Gastroesophageal sphincter (tissue), 4 donors: ENCODE measurements around the gene ARPP19. TPM values are rescaled to one million over a fixed set of nuclear protein-coding genes. Genes with fewer than 3 reads are reported as not detected.
A peak's percentile ranks its signal among the peaks of the same experiment; 100 is the strongest.

Experiments used
- ATAC-seq: fragments of 150-250 bp; one replicate; pipeline ENCODE4 v1.9.1; 2016; ENCODE audit warnings: mild to moderate bottlenecking, moderate library complexity
- H3K27ac ChIP-seq, 4 donors: fragments of 200-600 bp; sonication (generic) in 3 of 4; 1 replicate in 3 of 4; 2 replicates in 1 of 4; pipeline ENCODE4 v1.5.1; 2016 to 2019
- H3K27me3 ChIP-seq: fragments of 200-600 bp; sonication (generic); one replicate; pipeline ENCODE4 v1.5.1; 2019
- H3K36me3 ChIP-seq, 2 donors: fragments of 200-600 bp; sonication (generic); one replicate each; pipeline ENCODE4 v1.5.1; 2019; ENCODE audit warnings: control low read depth in 1 of 2
- H3K4me1 ChIP-seq, 3 donors: fragments of 200-600 bp; sonication (generic); 1 replicate in 2 of 3; 2 replicates in 1 of 3; pipeline ENCODE4 v1.5.1; 2016 to 2019; ENCODE audit warnings: control low read depth in 2 of 3
- H3K4me3 ChIP-seq, 2 donors: fragments of 200-600 bp; sonication (generic); one replicate each; pipeline ENCODE4 v1.5.1; 2019; ENCODE audit warnings: mild to moderate bottlenecking in 1 of 2, moderate library complexity in 1 of 2
- H3K9me3 ChIP-seq, 3 donors: fragments of 200-600 bp; sonication (generic); one replicate each; pipeline ENCODE4 v1.5.1; 2017 to 2019; ENCODE audit warnings: control low read depth in 2 of 3
- CTCF ChIP-seq, 4 experiments: fragments of 200-600 bp in 2 of 4; fragments of 450-650 bp in 2 of 4; sonication (generic) in 1 of 4; IDR thresholded peaks; one replicate each; pipeline ENCODE4 v1.5.1; 2017 to 2019; ENCODE audit warnings: antibody characterized with exemption in 4 of 4, mild to moderate bottlenecking in 2 of 4, moderate library complexity in 2 of 4
- EP300 ChIP-seq: sonication (generic); formaldehyde crosslinking; IDR thresholded peaks from one replicate; pipeline ENCODE4 v1.6.1; 2017; ENCODE audit warnings: antibody characterized with exemption, mild to moderate bottlenecking
- POLR2A ChIP-seq, 2 donors: fragments of 450-650 bp; IDR thresholded peaks; one replicate each; pipeline ENCODE4 v1.6.1; 2017; ENCODE audit warnings: antibody characterized with exemption in 2 of 2, mild to moderate bottlenecking in 2 of 2, moderate library complexity in 1 of 2
- POLR2AphosphoS5 ChIP-seq: sonication (generic); formaldehyde crosslinking; IDR thresholded peaks from one replicate; pipeline ENCODE4 v1.6.1; 2017; ENCODE audit warnings: antibody characterized with exemption
- WGBS, 2 donors: methylation state at CpG; one replicate each; pipeline ENCODE4 v1.1.5; 2018; ENCODE audit warnings: low coverage in 1 of 2; 5-methylcytosine and 5-hydroxymethylcytosine counted together
- total RNA-seq, 4 donors: library from RNA; depleted of rRNA; stranded (reverse); fragments of >200 nt; gene quantifications; one replicate each; pipeline ENCODE4 v1.1.0, GENCODE V29; 2016

The ARPP19 gene
- total RNA-seq, 4 donors from 2014 or later, result 172 to 226 (median 193) TPM

GRCh38 chr15:52523192-52523591 is 45.6 kb downstream of the ARPP19 start:
- no peaks in the 10 kb centered on the region for H3K36me3 ChIP-seq
- H3K4me3 ChIP-seq, result no peak overlapping the region
- H3K27me3 ChIP-seq, result no peaks in the 10 kb centered on the region
- no peaks in the 10 kb centered on the region for H3K9me3 ChIP-seq
- no peak overlapping the region for H3K27ac ChIP-seq
- no peak for ATAC-seq
- no peak for TF ChIP-seq CTCF (IDR thresholded peaks at IDR 0.05)
- no peak for TF ChIP-seq EP300
- no peak for TF ChIP-seq POLR2A (IDR thresholded peaks at IDR 0.05)
- TF ChIP-seq POLR2AphosphoS5, result no peak
- peaks cover 0 to 43% (median 0%) of the 10 kb centered on the region in 3 donors for H3K4me1 ChIP-seq
- WGBS, 2 donors, result 0 to 55% methylated on average over 2 to 3 of the region's 3 CpGs

GRCh38 chr15:52521682-52522081 is 47.1 kb downstream of the ARPP19 start:
- 70 to 85% methylated on average over 3 of the region's 3 CpGs for WGBS, 2 donors
- TF ChIP-seq POLR2A (IDR thresholded peaks at IDR 0.05) (no peak), CTCF (IDR thresholded peaks at IDR 0.05) (no peak), POLR2AphosphoS5 (no peak), EP300 (no peak)
- H3K36me3 ChIP-seq, result no peaks in the 10 kb centered on the region
- no peaks in the 10 kb centered on the region for H3K9me3 ChIP-seq
- H3K27ac ChIP-seq, result no peak overlapping the region
- no peak for ATAC-seq
- H3K4me3 ChIP-seq, result no peak overlapping the region
- H3K4me1 ChIP-seq, result peaks cover 0 to 29% (median 0%) of the 10 kb centered on the region in 3 donors
- H3K27me3 ChIP-seq, result no peaks in the 10 kb centered on the region

GRCh38 chr15:52520421-52520820 is 48.4 kb downstream of the ARPP19 start:
- no peaks in the 10 kb centered on the region for H3K9me3 ChIP-seq
- no peak overlapping the region for H3K4me3 ChIP-seq
- peaks cover 0 to 29% (median 0%) of the 10 kb centered on the region in 3 donors for H3K4me1 ChIP-seq
- TF ChIP-seq CTCF (IDR thresholded peaks at IDR 0.05) (no peak), POLR2A (IDR thresholded peaks at IDR 0.05) (no peak), EP300 (no peak), POLR2AphosphoS5 (no peak)
- H3K36me3 ChIP-seq, result no peaks in the 10 kb centered on the region
- H3K27me3 ChIP-seq, result no peaks in the 10 kb centered on the region
- no peak overlapping the region for H3K27ac ChIP-seq
- ATAC-seq, result no peak

- no peaks in the 10 kb centered on the region for H3K36me3 ChIP-seq
- TF ChIP-seq POLR2A (IDR thresholded peaks at IDR 0.05), result no peak
- TF ChIP-seq CTCF (IDR thresholded peaks at IDR 0.05), result no peak
- TF ChIP-seq EP300, result no peak
- TF ChIP-seq POLR2AphosphoS5, result no peak
- no peaks in the 10 kb centered on the region for H3K9me3 ChIP-seq
- H3K4me1 ChIP-seq, result peaks cover 0 to 28% (median 0%) of the 10 kb centered on the region in 3 donors
- no peaks in the 10 kb centered on the region for H3K27me3 ChIP-seq
- H3K4me3 ChIP-seq, result no peak overlapping the region
- WGBS, 2 donors, result 67 to 73% methylated on average over 8 of the region's 8 CpGs
- ATAC-seq, result peak; percentile 7
- H3K27ac ChIP-seq, result no peak overlapping the region
These were observed 50.1 kb downstream of the ARPP19 start for GRCh38 chr15:52518487-52519371.

GRCh38 chr15:52517014-52517413 is 51.8 kb downstream of the ARPP19 start:
- 100% methylated on average over 1 of the region's 1 CpG; no CpG with 5 or more reads in 1 of the 2 donors for WGBS, 2 donors
- Histone ChIP-seq H3K27me3 (no peaks in the 10 kb centered on the region), H3K36me3 (no peaks in the 10 kb centered on the region), H3K4me3 (no peak overlapping the region), H3K4me1 (peaks cover 0 to 11% (median 0%) of the 10 kb centered on the region in 3 donors), H3K9me3 (no peaks in the 10 kb centered on the region), H3K27ac (no peak overlapping the region)
- ATAC-seq, result no peak
- TF ChIP-seq CTCF (IDR thresholded peaks at IDR 0.05), result no peak
- no peak for TF ChIP-seq POLR2AphosphoS5
- TF ChIP-seq POLR2A (IDR thresholded peaks at IDR 0.05), result no peak
- no peak for TF ChIP-seq EP300
